Myocyte (in vitro differentiated cells): ENCODE measurements around the gene INSM1. TPM values are rescaled to one million over a fixed set of nuclear protein-coding genes. Genes with fewer than 3 reads are reported as not detected.

Source experiments
- DNase-seq: peaks from one replicate; pipeline ENCODE4 v3.0.0-alpha.2; 2012; ENCODE audit warnings: low read depth
- total RNA-seq: library from RNA; depleted of rRNA; stranded (reverse); fragments of >200 nt; gene quantifications from 2 replicates; pipeline ENCODE4 v1.2.3, GENCODE V29; 2014

INSM1 gene
- total RNA-seq, 1 donor from 2014 or later, result not detected

DNA sequence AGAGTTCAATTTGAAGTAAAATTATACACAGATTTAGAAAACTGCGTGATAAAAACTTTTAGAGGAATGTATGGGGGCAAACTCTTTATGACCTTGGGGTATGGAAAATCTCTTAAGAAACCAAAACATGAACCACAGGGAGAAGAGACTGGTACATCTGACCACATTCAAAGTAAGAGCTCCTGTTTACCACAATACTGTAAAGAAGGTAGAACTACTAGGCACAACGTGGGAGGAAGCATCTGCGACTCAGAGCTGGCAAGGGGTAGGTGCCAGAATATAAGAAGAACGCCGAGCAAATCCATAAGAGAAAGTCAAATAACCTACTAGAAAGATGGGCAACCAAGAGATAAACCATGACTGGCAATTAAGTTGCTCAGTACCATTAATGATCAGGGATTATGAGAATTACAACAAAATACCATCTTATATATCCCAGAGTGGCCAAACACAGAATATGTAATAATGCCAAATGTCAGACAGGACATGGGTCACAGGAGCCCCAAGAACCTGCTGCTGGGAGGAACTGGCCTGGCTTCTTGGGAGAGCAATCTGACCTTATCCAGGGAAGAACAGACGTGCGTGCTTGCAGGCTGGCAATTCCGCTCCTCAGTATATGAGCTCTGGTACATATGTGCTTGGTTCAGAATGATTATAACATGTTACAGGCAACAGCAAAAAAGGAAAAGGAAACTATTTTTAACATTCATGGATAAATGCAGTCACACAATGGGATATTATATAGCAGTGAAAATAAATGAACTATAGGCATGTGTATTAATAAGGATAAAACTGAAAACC lies 50.2 kb downstream of the INSM1 start:
- DNase-seq, result no peak
